T-helper 2 cell (primary cell): Measurements from ENCODE around the gene PGP.
"Not testable (repeated sequence)": the region's sequence is repeated elsewhere in the genome, so short reads cannot be mapped to it uniquely, and the experiment has no call there.

Experiments used
- DNase-seq, 5 experiments: peaks; one replicate each; pipeline versions ENCODE4 v3.0.0 to v3.0.0-alpha.2; 2012 to 2022

PGP gene

GRCh38 chr16:2213817-2214718, 572 bp downstream of the PGP start:
- peak in 1 of 5 experiments; percentile 41 for DNase-seq

GRCh38 chr16:2212362-2213324, 2.0 kb downstream of the PGP start:
- no peak for DNase-seq

- DNase-seq = no peak
These were observed 2.7 kb downstream of the PGP start for GRCh38 chr16:2211923-2212347.

- DNase-seq = no peak
These were observed 4.0 kb downstream of the PGP start, which contains the start of gene BRICD5 for GRCh38 chr16:2210386-2211365. BRICD5 (minus strand) TSS chr16:2210863; CDS start chr16:2210833, 30 bp downstream.

- DNase-seq = no peak
These were observed 4.7 kb downstream of the PGP start for GRCh38 chr16:2210009-2210332.

GRCh38 chr16:2209258-2210008, 5.2 kb downstream of the PGP start:
- DNase-seq = no peak

- no peak for DNase-seq
These were observed 5.9 kb downstream of the PGP start for GRCh38 chr16:2208772-2209171.

GRCh38 chr16:2208308-2208707, 6.3 kb downstream of the PGP start:
- no peak for DNase-seq

- no peak for DNase-seq
These were observed 6.8 kb downstream of the PGP start for GRCh38 chr16:2207872-2208271.

- DNase-seq = no peak
These were observed 7.7 kb downstream of the PGP start for GRCh38 chr16:2206780-2207433.

GRCh38 chr16:2206420-2206779, 8.2 kb downstream of the PGP start:
- DNase-seq = no peak

GRCh38 chr16:2205967-2206313, 8.7 kb downstream of the PGP start:
- no peak for DNase-seq

GRCh38 chr16:2205104-2205966, 9.3 kb downstream of the PGP start, which contains the start of gene MLST8:
MLST8 (plus strand) TSS chr16:2205454; CDS start chr16:2206086, 632 bp downstream.
- peak; percentile 78 to 95 (median 90) for DNase-seq

- no peak for DNase-seq
These were observed 10.1 kb downstream of the PGP start for GRCh38 chr16:2204416-2205103.

- DNase-seq = not testable (repeated sequence)
These were observed 11.4 kb downstream of the PGP start for GRCh38 chr16:2203119-2203688.

- DNase-seq = no peak
These were observed 14.3 kb downstream of the PGP start for GRCh38 chr16:2200313-2200712.

GRCh38 chr16:2199621-2200139, 15.0 kb downstream of the PGP start:
- DNase-seq = no peak

GRCh38 chr16:2199095-2199494, 15.5 kb downstream of the PGP start:
- DNase-seq = no peak

- DNase-seq = no peak
These were observed 16.4 kb downstream of the PGP start for GRCh38 chr16:2198283-2198682.
